Stimulated activated CD4-positive, alpha-beta T cell treated with anti-CD3 and anti-CD28 coated beads, Interleukin-15, amount 100 ng/mL, for 1 hour (primary cell): ENCODE results near the gene HCRTR1.

Source experiments
- DNase-seq, 2 donors: peaks; one replicate each; pipeline ENCODE4 v3.0.0-alpha.2; 2020; ENCODE audit warnings: low read depth in 1 of 2, low spot score in 1 of 2

Gene HCRTR1

DNA sequence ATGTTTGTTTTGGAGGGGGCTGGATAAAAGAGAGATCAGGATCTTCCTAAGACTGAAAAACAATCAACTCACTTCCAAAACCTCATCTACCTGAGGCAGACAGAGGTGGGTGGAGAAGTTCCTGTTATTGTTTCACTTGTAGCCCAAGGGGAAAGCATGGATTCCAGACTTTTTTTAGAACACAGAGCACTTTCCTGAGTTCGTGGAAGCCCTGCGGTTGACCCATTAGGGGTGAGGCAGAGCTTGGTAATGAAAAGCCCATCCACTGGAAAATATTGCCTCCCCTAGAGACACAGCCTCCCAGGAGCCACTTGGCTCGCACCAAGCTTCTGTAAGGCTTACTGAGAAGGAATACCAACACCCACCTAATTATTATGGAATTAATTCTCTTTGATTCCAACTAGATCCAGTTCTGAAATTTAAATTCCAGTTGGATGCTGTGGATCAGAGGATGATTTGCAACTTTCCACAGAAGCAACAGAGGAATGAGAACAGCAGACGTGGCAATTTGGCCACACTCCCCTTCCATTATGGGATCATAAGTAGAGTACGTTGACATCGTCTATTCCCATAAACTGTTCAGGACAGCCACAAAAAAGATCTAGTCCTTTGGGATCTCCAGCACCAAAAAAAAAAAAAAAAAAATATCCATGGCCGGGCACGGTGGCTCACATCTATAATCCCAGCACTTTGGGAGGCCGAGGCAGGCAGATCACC lies 31.3 kb downstream of the HCRTR1 start:
- DNase-seq = no peak

DNA sequence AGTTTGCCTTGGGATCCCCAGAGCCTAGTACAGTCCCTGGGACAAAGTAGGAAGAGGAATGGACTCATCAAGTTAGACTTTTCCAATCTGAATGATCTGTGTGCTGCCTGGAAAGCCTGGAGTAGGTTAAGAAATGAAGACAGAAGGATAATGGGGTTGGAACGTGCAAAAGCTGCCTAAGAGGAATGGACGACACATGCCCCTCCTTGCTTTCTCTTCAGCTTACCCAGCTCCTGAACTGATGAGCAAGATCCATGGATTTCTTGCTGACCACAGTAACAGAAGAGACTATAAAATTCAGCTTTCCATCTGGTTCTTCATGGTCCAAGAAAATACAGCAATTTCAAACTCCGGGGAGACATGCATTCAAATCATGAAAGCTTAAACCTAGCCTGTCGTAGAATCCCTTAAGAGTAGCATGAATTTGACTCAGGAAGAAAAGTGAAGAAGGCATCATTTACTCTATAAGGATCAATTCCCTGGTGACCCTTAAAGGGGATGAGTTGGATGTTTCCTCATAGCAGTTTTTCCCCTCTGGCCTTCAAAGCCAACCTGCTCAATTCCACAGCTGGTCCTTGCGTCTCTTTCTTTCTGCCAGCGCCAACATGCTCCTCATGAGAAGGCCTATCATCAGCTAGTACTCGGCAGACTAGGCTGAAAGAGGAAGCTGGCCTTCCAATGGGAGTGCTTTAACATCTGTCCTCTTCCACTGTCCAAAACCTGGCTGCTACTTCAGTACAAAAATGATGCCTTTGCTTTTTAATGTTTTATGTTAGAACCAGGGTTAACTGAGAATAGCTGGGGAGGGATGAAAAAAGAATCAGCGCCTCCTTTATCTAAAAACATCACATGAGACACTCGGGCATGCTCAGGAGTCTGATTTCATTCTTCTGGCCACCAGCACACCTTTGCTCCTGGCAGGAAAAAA lies 32.9 kb downstream of the HCRTR1 start:
- no peak for DNase-seq

DNA sequence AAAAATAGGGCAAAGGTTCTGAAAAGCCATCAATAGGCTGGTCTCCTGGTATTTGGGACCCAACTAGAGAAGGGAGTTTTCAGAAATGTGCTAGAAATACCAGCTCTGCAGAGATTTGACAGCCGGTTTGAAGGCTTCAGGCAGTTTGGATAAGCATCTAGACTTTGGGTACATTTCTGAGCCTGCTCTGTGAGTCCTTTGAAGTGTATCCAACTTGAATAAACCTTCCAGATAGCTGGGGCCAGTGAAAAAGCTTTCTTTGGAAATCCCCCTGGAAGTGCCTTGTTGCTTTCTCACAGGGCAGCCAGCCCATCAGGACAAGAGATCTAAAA lies 33.6 kb downstream of the HCRTR1 start:
- DNase-seq = no peak

DNA sequence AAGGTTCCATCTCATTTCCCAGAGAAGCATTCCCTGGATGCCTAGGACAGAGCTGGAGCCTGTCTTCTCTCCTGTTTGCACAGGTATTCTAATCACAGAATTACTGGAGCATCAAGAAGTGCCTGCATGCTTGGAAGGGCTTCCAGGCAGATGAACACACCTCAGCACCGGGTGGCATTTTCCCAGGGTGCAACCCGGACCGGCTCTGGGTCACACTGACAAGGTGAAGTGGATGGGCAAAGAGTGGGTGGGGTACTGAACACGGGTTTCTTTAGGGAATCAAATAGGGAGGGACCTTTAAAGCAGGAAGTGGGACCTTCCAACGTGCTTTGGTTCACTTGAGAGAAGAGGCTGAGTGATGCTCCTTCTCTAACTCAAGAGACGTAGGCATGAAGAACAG lies 34.3 kb downstream of the HCRTR1 start:
- no peak for DNase-seq

DNA sequence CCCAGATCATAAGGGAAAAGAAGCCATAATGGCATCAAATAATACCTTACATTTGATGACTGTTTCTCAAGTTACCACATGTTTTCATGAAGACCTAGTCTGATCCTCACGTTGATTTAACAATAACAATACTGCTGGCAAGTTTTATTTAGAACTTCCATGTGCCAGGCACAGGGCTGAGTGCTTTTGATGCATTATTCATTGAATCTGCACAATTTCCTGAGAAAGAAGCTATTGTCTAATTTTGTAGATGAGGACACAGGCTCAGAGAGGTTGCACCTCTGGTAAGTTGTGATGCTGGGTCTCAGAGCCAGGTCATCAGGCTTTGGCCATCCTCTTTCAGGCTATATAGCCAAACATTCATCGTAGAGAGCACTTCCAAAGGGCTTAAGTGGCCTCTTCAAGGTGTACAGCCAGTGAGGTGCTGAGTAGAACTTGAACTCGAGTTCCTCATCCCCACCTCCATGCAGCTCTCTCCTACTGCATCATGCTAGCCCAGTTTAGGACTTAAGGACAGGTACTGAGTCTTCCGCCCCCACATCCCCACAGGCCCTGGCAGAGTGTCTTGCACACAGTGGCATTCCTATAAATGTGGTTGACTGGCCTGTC lies 35.5 kb downstream of the HCRTR1 start:
- no peak for DNase-seq

DNA sequence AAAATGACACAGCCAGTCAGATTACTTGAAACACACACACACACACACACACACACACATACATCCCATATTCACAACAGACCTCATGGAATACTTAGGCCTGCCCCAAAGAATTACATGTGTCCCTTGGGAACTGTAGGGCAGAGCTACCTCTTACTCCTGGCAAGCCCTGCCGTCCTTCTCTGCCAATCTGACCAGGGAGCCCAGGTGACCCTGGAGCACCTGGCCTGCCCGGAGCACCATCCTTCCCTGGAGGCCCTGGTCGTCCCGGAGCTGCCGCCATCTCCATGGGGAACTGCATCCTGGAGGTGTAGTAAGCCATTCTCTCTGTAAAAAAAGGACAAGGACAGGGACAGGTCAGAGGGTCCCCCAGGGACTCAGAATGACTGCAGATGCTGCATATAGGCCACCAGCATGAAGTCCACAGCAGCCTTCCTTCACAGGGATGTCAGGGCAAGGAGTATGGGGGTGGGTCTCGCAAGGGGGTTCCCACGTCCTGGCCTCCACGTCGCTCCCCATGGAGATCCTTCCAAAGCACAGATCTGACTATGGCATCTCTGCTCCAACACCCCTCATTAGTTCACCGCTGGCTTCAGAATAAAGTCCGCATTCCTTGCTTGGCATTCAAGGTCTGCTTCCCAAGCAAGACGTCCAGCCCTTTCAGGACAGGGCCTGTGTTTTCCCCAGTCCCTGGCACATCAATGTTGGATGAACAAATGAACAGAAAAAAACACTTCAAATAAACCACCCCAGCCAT lies 36.4 kb downstream of the HCRTR1 start:
- DNase-seq = no peak

DNA sequence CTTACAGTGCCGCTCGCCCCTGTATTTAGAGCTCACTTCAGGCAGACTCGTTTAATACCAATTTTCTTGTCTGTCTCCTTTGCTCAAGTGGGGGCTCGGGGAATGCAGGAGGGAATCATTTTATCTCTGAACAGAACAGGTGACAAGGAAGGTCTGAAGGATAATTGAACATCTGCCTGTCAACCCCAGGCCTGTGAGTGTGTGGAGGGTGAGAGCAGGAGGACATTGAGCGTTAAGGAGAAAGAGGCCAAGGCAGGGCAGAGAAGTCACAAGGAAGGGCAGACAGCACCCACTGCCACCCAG lies 36.9 kb downstream of the HCRTR1 start:
- no peak for DNase-seq

DNA sequence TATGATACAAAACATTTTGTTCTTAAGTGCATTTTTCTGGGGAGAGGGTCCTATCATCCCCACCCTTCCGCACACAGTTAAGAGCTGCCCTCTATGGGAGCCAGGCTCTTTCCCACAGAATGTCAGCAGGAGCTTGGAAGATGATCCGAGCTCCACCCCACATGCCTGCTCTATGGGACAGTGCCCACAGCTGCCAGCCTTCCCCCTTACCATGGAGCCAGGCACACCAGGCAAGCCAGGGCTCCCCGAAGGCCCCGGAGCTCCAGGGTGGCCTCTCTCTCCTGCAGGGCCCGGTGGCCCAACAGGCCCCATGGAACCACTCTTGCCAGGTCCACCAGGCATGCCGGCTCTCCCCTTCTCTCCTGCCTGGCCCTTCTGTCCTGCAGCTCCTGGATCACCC lies 37.6 kb downstream of the HCRTR1 start:
- DNase-seq = no peak

DNA sequence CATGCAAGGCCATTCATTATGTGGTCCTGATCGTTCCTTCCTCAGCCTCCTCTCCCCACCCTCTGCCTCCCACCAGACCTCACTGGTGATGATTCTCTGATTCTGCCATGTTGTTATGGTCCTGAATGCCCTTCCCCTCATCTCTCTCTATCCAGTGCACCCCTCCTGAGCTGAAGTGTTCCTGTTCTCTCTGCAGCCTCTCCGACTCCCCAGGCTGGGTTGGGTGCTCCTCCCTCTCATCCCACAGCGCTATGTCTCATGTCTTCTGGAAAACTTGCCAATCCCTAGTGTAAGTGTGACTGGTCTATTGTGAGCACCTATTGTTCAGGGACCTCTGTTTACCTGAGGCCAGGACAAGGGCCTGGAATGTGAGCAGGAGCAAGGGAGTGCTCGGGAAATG lies 38.3 kb downstream of the HCRTR1 start:
- DNase-seq = no peak

DNA sequence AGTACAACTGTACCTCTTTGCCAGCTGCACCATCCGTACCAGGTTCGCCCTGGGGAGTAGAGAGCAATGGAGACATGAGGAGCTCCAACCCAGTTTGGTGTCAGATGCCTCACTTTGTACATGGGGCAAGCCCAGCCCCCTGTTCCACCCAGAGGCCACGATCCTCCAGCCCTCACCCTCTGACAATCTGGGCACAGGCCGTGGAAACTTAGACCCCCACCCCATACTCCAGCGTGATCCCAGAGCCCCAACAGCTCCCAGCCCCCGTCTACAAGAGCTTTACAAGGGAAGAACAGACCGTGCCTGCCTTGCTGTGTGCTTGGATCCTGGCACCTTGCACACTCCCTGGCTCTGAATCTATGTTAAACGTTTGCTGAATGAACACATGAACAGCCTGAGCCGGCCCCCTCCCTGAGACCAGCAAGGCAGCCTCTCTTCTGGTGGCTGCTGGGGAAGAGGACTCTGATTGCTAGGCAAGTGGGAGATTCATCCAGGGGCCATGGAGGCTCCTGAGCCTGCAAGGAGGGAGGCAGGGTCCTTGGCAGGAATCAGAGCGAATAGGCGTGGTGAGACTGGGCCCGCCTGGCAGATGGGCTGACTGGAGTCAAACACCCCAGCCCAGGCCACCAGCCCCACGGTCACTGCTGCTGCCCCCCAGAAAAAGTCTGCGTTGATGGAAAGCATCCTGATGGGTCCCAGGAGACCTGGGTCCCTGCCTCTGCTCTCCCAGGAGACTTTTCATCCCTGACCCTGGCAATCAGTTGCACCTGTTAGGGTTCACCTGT lies 39.7 kb downstream of the HCRTR1 start:
- no peak for DNase-seq

DNA sequence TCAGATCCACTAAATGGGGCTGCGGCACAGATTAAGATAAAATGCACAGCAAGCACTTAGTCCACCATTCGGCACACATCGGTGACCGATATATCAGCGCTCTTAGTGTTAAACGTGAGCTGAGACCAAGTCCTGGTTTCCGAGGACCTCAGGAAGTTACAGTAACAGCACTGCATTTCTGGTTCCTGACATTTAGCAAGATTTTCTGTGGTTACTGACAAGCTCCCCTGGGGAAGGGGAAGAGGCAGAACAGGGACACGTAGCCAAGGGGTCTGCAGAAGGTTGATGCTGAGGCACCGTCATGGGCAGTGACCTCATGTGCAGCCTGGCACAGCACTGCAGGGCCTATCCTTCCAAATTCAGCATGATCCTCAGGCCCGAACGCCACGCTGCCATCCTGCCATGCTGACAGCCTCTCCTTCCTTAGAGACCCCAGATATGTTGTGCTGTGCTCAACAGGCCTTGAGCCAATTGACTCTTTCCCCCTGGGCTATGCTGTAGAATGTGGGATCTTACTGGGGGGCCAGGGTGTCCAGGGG lies 40.6 kb downstream of the HCRTR1 start:
- DNase-seq = no peak

DNA sequence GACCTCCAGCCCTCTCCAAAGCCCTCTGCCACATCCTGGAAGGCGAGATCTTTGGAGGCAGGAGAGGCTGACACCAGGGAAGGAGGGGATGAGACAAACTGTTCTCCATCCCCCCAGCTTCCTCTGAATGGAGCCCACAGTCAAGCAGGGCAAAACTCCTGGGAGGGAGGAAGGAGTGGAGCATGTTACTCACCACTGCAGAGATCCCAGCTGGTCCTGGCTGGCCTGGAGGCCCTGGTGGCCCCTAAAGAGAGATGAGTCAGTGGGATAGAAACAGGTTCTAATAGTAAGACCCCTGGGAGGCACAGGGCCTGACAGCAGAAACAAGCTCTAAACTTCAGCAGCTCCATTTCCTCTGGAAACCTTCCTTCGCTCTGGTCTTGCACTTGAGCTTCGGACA lies 41.2 kb downstream of the HCRTR1 start:
- no peak for DNase-seq

DNA sequence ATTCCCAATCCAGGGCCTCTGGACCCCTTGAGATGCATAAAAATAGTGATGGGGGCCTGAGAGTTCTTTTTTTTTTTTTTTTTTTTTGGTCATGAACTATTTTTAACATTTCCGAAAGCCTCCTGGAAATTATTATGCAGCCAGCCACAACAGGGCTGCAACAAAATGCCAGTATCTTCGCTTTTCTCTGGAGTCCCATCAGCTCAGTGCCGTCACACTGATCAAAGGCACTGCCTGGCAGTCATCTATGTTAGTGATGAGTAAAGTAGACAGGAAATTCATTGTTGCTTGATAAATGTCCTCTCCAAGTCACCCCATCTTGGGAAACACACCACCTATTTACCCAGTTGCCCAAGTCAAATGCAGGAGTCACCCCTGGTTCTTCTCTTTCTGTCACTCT lies 42.4 kb downstream of the HCRTR1 start:
- DNase-seq = no peak

DNA sequence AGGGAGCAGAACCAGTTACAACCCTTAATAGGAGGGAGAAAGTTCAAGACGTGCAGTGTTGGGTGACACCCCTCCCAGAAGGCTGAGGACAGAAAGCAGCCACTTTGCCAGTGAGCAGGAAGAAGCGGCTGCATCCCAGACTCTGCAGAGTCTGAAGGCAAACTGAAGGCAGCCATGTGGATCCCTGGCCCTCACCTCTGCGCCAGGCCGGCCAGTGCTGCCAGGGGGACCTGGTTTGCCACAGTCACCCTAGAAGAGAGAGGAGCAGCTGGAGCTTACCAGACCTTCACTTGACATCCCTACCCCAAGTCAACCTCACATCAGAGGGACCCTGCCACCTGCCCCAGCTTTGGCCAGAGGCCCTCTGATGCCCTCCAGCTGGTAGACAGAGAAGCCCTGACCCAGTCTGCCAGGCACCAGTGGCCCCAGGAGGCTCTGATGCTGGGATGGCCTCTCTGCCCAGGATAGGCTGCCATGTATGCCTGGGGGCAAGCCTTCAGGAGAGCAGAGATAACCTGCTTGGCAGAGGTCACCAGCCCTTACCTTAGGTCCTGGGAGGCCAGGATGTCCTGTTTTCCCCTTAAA lies 43.5 kb downstream of the HCRTR1 start:
- DNase-seq = no peak

DNA sequence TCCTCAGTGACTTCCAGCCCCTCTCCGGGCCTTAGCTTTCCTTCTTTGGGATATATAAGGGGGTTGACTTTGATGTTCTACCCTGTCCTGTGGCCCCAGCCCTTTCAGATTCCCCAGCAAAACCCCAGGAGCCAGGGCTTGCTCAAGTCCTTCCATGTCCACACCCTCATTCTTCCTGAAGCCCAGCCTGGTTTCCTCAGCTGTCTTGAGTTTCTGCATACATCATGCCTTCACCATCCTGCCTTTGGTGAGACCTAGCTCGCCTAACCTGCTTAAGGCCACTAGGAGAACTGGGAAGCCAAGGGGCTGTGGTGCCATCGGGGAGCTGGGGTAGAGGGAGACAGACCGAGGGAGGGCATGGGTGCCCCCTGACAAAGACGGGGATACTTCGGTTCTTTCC lies 44.4 kb downstream of the HCRTR1 start:
- no peak for DNase-seq

DNA sequence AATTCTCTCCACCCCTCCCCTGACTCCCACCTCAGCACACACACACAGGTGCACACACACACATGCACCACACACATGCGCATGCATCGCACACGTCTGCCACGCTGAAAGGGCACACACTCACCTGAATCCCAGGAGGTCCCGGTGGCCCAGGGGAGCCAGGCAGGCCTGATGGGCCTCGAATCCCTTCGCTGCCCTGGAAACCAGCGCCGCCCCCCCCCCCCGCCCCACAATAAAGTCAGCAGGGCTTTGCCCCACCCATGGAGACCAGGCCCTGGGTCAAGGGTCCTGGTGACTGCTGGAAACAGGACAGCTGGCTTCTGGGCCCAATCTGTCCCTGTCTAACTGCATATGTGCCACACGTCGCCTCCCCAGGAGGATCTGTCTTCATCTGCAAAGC lies 45.0 kb downstream of the HCRTR1 start:
- no peak for DNase-seq

DNA sequence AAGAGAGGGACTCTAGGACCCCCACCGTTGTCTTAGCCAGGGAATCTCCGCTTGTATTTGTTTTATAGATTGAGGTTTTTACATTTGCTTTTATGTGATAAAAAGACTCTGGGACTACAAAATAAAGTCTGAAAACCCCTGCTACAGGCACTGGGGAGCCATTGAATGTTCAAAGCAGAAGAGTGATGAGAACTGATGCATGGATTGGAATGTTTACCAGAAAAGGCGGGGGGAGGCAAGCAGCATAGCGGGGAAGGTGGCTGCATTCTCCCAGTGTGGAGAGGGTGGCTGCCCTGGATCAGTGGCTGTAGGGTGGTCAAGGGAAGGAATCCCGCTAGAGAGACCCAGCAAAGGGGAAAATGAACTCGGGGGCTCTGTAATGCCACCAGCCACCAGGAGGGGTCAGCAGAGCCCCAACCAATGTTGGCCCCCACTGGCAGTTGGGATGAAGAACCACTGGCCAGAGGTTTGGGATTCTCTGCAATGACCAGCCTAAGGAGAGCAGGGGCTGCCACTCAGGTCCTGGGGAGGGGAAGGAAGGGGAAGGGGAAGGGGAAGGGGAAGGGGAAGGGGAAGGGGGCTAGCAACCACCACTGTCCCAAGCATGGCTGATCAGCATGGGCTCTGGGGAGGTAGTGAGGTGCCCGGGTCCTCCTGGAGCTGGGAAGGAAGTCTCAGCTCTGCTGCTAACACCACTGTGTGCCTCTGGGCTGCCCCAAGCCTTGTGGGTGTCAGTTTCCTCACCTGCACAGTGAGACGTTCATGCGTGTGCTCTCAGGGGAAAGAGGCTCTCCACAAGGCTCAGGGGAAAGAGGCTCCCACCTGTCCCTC lies 46.3 kb downstream of the HCRTR1 start:
- DNase-seq = peak; percentile 26 to 54

DNA sequence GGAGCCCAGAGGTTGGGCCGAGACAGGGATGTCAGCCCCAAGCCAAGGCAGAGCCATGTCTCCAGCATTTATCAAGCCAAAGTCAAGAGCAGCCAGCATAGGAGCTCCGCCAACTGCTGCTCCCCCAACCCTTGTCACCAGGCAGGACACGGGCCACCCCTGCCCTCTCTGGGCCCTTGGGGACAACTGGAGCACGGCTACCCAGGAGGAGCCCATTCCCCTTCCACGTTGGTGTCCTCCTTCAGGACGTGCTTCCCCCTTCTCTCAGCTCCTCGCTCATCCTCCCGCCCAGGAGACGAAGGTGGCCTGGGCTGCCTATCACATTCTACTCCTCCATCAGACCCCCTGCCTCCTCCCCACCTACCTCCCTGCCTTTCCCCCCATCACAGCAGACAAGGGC lies 47.0 kb downstream of the HCRTR1 start:
- DNase-seq = no peak

DNA sequence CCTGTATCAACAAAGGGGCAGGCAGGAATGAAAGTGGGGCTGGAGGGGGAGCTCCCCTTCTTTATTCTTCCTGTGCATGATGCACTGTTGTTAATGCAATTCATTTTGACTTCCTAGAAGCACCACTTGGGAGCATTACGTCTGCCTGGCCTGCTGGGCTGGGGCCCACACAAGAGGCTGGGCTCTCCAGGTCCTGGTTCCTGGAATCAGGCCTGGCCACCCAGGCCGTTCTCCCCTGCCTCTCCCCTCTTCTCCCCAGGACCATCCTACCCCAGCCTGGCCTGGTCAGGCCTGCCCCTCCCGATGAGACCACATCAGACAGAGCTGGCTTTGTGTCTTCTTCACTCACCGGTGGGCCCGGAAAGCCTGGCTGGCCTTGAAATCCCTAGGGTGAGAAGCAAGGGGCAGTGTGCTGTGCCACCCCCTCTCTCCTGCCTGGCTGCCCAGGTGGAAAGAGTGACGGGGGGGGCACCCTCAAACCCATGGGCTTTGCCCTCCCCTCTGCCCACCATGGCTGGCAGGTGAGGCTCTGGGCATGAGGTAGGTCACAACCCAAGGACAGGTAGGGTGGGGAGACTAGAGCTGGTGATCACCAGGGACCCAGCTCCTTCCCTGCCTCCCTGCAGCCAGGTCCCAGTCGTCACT lies 47.9 kb downstream of the HCRTR1 start:
- DNase-seq = no peak
